CD8-positive, alpha-beta memory T cell (primary cell): ENCODE data around the gene TMEM231. TPM values are rescaled to one million over a fixed set of nuclear protein-coding genes. Genes with fewer than 3 reads are reported as not detected.
"Not testable (repeated sequence)": the region's sequence is repeated elsewhere in the genome, so short reads cannot be mapped to it uniquely, and the experiment has no call there.

Experiments used
- CTCF ChIA-PET: fragments of 350-600 bp; sonication (Branson Sonifier 250); formaldehyde crosslinking; loops from one replicate; lab custom pipeline; 2021; ENCODE audit warnings: antibody characterized with exemption; lab: Charles Lee
- POLR2A ChIA-PET: fragments of 350-600 bp; sonication (Branson Sonifier 250); formaldehyde crosslinking; loops from one replicate; lab custom pipeline; 2021; ENCODE audit warnings: antibody characterized with exemption; lab: Charles Lee
- DNase-seq, 5 donors: peaks; one replicate each; pipeline versions ENCODE4 v3.0.0 to v3.0.0-alpha.2; 2020 to 2022; ENCODE audit warnings: mixed read lengths in 1 of 5
- H3K27ac ChIP-seq: one replicate; pipeline ENCODE4 v1.7.0; 2013; ENCODE audit warnings: low read depth, mild to moderate bottlenecking, low read length, moderate library complexity
- H3K27me3 ChIP-seq: 2 replicates; pipeline ENCODE4 v1.7.0; 2013; ENCODE audit warnings: low read length, mild to moderate bottlenecking; ENCODE audit not compliant: insufficient read depth, poor library complexity, severe bottlenecking
- H3K36me3 ChIP-seq: 2 replicates; pipeline ENCODE4 v1.7.0; 2013; ENCODE audit warnings: mild to moderate bottlenecking, low read length, moderate library complexity; ENCODE audit not compliant: insufficient read depth
- H3K4me1 ChIP-seq: 2 replicates; pipeline ENCODE4 v1.7.0; 2013; ENCODE audit warnings: mild to moderate bottlenecking, low read length, moderate library complexity; ENCODE audit not compliant: insufficient read depth
- H3K4me3 ChIP-seq: 2 replicates; pipeline ENCODE4 v1.7.0; 2013; ENCODE audit warnings: mild to moderate bottlenecking, low read length
- H3K9me3 ChIP-seq: 2 replicates; pipeline ENCODE4 v1.7.0; 2013; ENCODE audit warnings: mild to moderate bottlenecking, low read length
- H3K27ac Mint-ChIP-seq, 8 donors: one replicate each; pipeline ENCODE4 v1.8.0; 2020 to 2021; ENCODE audit warnings: mixed read lengths in 8 of 8, mild to moderate bottlenecking in 6 of 8, inconsistent platforms in 3 of 8, moderate library complexity in 3 of 8
- H3K27me3 Mint-ChIP-seq, 2 donors: one replicate each; pipeline ENCODE4 v1.8.0; 2020 to 2021; ENCODE audit warnings: mixed read lengths in 2 of 2, mild to moderate bottlenecking in 1 of 2, moderate library complexity in 1 of 2
- H3K36me3 Mint-ChIP-seq, 3 donors: one replicate each; pipeline ENCODE4 v1.8.0; 2020 to 2021; ENCODE audit warnings: mixed read lengths in 3 of 3, inconsistent platforms in 1 of 3, mild to moderate bottlenecking in 1 of 3
- H3K4me1 Mint-ChIP-seq, 3 donors: one replicate each; pipeline ENCODE4 v1.8.0; 2020 to 2021; ENCODE audit warnings: mixed read lengths in 3 of 3, inconsistent platforms in 1 of 3, mild to moderate bottlenecking in 1 of 3
- H3K4me3 Mint-ChIP-seq, 7 donors: one replicate each; pipeline ENCODE4 v1.8.0; 2020 to 2021; ENCODE audit warnings: mixed read lengths in 7 of 7, mild to moderate bottlenecking in 6 of 7, moderate library complexity in 4 of 7, inconsistent platforms in 2 of 7
- H3K9me3 Mint-ChIP-seq, 5 donors: one replicate each; pipeline ENCODE4 v1.8.0; 2020 to 2022; ENCODE audit warnings: mixed read lengths in 5 of 5, mild to moderate bottlenecking in 3 of 5, moderate library complexity in 2 of 5, inconsistent platforms in 1 of 5
- polyA plus RNA-seq: library from polyadenylated mRNA; unstranded; fragments of 300-500 nt; fragmentation: Illumina TruSeq; gene quantifications from one replicate; pipeline ENCODE4 v1.2.3, GENCODE V29; 2021
- total RNA-seq, 2 experiments: library from RNA; stranded (reverse); gene quantifications; one replicate each; pipeline ENCODE4 v1.2.3, GENCODE V29; 2021

Gene TMEM231
- total and polyA plus RNA-seq, 3 experiments from 2014 or later = 3.4 to 5.4 (median 5.3) TPM

DNA sequence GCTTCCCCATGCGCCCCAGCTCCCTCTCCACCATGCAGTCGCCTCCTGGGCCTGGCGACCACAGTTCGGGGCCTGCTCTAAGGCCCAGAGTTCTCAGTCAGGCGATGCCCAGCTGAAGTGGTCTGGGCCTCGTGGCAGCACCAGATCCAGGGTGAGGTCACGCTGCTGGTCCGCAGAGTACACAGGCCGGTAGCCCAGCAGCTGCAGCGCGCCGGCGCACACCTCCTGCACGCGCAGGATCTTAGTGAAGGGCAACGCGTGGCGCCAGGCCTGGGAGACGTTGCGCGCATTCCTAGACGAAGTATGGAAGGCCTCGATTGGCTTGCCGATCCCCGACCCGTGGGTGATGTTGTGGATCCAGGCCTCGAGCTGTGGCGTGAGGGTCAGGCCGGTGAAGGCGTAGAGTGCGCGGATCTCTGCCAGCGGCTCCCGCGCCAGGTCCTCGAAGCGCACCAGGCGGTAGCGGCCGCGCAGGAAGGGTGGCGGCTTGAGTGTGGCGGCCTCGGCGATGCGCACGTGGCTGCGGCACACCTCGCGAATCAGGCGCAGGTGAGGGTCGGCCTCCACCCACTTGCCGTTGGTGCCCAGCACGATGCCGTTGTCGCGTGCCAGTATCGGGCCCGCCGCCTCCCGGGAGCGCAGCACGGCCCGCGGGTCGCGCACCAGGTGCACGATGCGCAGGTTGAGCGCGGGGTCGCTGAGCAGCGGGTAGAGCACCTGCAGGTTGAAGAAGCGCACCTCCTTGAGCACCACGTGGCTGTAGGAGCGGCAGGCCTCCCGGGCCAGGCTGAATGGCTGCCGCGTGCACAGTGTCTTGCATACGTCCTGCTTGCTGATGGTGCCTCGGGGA is 26.8 kb downstream of the TMEM231 start:
- ChIA-PET POLR2A (no interaction called here), CTCF (no interaction called here)
- Histone ChIP-seq H3K4me1 (no peaks in the 10 kb centered on the region), H3K9me3 (no peaks in the 10 kb centered on the region), H3K27me3 (no peaks in the 10 kb centered on the region), H3K4me3 (no peak overlapping the region), H3K36me3 (no peaks in the 10 kb centered on the region), H3K27ac (no peak overlapping the region)
- no peaks in the 10 kb centered on the region for H3K36me3 Mint-ChIP-seq
- H3K4me3 Mint-ChIP-seq = no peak overlapping the region
- H3K27me3 Mint-ChIP-seq = no peaks in the 10 kb centered on the region
- no peaks in the 10 kb centered on the region for H3K4me1 Mint-ChIP-seq
- no peak overlapping the region for H3K27ac Mint-ChIP-seq
- H3K9me3 Mint-ChIP-seq = no peaks in the 10 kb centered on the region
- DNase-seq = no peak

DNA sequence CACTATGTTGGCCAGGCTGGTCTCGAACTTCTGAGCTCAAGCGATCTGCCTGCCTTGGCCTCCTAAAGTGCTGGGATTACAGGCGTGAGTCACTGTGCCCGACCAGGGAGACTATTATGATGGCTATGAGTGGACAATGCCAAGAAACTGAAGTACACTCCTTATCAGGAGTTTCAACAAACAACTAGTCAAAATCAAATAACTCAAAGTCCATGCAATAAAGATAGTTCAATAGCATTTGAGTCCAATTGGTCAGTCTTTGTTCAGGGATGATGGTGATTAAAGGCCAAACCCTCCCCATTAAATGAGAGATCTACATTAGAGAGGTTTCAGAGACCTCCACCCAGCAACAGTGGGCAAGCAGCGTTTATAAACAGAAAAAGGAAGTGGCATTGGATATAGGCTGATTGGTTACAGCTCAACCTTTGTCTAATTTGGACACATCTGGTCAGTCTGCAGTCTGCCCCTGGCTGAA is 28.2 kb downstream of the TMEM231 start:
- H3K27ac Mint-ChIP-seq = no peak overlapping the region
- Histone ChIP-seq H3K9me3 (no peaks in the 10 kb centered on the region), H3K27me3 (no peaks in the 10 kb centered on the region), H3K4me3 (no peak overlapping the region), H3K4me1 (no peaks in the 10 kb centered on the region), H3K36me3 (no peaks in the 10 kb centered on the region), H3K27ac (no peak overlapping the region)
- no peaks in the 10 kb centered on the region for H3K9me3 Mint-ChIP-seq
- H3K4me3 Mint-ChIP-seq = no peak overlapping the region
- no peaks in the 10 kb centered on the region for H3K27me3 Mint-ChIP-seq
- no peaks in the 10 kb centered on the region for H3K4me1 Mint-ChIP-seq
- POLR2A ChIA-PET = interaction anchor here (0.7 kb wide), 1 partner anchor 117 kb away, joined by 3 read pairs; no protein-coding TSS in a partner anchor
- DNase-seq = no peak
- H3K36me3 Mint-ChIP-seq = no peaks in the 10 kb centered on the region
- CTCF ChIA-PET = interaction anchor here (0.6 kb wide), 1 partner anchor 10 kb away, joined by 3 read pairs; no protein-coding TSS in a partner anchor

DNA sequence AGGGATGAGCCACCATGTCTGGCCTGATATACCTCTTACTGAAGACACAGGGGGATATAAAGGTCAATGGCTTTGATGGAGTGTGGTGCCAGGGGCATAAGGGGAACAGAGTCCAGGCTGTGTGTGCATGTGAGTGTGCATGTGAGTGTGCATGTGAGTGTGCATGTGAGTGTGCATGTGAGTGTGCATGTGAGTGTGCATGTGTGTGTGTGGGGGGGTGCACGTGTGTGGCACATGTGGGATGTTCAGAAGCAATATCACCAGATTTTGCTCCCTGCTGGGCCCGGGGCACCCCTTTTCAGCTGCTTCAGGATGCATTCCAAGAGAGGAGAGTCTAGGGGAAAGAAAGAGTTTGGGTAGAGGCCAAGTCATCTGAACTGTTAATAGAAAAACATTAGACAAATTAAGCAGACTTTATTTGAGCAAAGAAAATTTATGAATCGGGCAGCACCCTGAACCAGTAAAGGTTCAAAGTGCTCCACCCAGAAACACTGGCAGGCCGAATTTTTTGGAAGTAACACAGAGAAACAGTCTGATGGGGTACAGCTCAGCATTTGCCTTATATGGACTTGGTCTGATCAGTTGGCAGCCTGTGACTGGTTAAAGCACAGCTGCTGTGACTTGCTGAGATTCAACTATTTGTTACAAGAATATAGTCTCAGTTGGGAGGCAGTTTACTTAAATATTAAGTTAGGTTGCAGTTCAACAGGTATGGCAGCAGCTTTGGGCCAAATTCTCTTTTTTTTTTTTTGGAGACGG is 29.8 kb downstream of the TMEM231 start:
- POLR2A ChIA-PET = no interaction called here
- Histone ChIP-seq H3K27ac (no peak overlapping the region), H3K4me1 (no peaks in the 10 kb centered on the region), H3K9me3 (no peaks in the 10 kb centered on the region), H3K36me3 (no peaks in the 10 kb centered on the region), H3K4me3 (no peak overlapping the region), H3K27me3 (no peaks in the 10 kb centered on the region)
- no peaks in the 10 kb centered on the region for H3K27me3 Mint-ChIP-seq
- H3K4me1 Mint-ChIP-seq = peaks cover 0 to 3% (median 3%) of the 10 kb centered on the region in 3 donors
- H3K9me3 Mint-ChIP-seq = no peaks in the 10 kb centered on the region
- CTCF ChIA-PET = interaction anchor here (0.8 kb wide), 1 partner anchor 123 kb away, joined by 3 read pairs; no protein-coding TSS in a partner anchor
- H3K36me3 Mint-ChIP-seq = no peaks in the 10 kb centered on the region
- no peak overlapping the region for H3K27ac Mint-ChIP-seq
- no peak for DNase-seq
- H3K4me3 Mint-ChIP-seq = no peak overlapping the region

DNA sequence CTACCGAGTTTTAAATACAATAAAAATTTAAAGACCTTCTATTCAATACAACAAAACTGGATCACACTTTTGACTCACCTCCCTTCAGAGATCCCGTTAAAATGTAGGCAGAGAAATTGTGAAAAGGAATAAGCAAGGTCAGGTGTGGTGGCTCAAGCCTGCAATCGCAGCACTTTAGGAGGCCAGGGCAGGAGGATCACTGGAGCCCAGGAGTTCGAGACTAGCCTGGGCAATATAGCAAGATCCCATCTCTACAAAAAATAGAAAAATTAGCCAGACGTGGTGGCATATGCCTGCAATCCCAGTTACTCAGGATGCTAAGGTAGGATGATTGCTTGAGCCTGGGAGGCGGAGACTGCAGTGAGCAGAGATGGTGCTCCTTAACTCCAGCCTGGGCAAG is 36.9 kb downstream of the TMEM231 start:
- Histone ChIP-seq H3K9me3 (no peaks in the 10 kb centered on the region), H3K36me3 (no peaks in the 10 kb centered on the region), H3K27me3 (no peaks in the 10 kb centered on the region), H3K4me1 (peaks cover 12% of the 10 kb centered on the region), H3K4me3 (no peak overlapping the region), H3K27ac (no peak overlapping the region)
- POLR2A ChIA-PET = interaction anchor here (0.6 kb wide), 1 partner anchor 130 kb away, joined by 3 read pairs; no protein-coding TSS in a partner anchor
- DNase-seq = no peak
- peak overlapping the region in 1 of 8 donors; percentile 51 for H3K27ac Mint-ChIP-seq
- no peak overlapping the region for H3K4me3 Mint-ChIP-seq
- no peaks in the 10 kb centered on the region for H3K9me3 Mint-ChIP-seq
- no peaks in the 10 kb centered on the region for H3K27me3 Mint-ChIP-seq
- CTCF ChIA-PET = interaction anchor here (1.7 to 5.3 kb wide), 4 partner anchors 31 to 131 kb away, joined by 4 to 42 read pairs (median 27); partner anchors contain the start of genes ADAT1, KARS1 and TERF2IP
- peaks cover 0 to 3% (median 1%) of the 10 kb centered on the region in 3 donors for H3K36me3 Mint-ChIP-seq
- H3K4me1 Mint-ChIP-seq = peaks cover 8 to 24% (median 22%) of the 10 kb centered on the region in 3 donors

DNA sequence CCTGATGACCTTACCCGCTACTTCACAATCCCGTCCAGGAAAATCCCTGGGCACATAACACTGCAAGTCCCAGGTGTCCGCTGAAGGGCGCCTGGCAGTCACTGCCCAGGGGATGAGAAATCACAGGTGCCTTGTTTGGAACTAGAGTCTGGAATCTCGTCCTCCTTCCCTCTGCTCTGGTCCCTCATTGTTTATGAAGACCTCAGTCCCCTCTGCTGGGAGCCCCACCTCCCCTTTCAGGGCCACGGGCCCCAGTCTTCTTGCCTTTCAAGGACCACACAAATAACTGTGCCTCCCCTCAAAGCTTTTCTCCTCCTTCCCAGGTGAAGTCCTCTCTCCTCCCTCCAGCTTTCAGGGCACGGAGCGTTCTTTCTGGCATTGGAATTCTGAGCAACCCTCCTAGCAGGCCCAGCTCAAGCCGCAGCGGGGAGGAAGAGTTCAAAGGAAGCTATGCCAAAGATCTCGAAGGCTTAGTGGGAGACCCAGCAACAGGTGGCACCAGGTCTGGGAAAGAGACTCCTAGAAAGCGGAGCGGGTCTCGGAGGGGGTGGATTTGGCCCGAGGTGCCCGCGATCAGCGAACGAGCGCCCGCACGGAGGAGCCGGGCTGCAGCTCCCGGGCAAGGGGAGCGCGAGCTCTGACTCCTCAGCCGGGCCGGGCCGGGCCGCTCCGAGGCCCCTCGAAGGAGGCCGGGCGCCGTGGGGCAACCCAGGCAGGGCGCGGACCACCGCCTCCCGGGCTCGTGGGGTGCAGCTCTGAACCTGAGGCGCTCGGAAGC is 39.7 kb downstream of the TMEM231 start:
- H3K4me3 ChIP-seq = peak overlapping the region; percentile 72
- not testable (repeated sequence) for H3K9me3 Mint-ChIP-seq, H3K36me3 ChIP-seq, H3K27me3 Mint-ChIP-seq, H3K27me3 ChIP-seq, H3K36me3 Mint-ChIP-seq, H3K9me3 ChIP-seq
- Mint-ChIP-seq H3K4me3 (peak overlapping the region; percentile 75 to 87 (median 81)), H3K27ac (peak overlapping the region in 7 of 8 donors; percentile 64 to 93 (median 79)), H3K4me1 (peaks cover 8 to 23% (median 21%) of the 10 kb centered on the region in 3 donors)
- DNase-seq = peak in 4 of 5 donors; percentile 2 to 48 (median 6)
- H3K27ac ChIP-seq = peak overlapping the region; percentile 83
- peaks cover 12% of the 10 kb centered on the region for H3K4me1 ChIP-seq
- ChIA-PET POLR2A (interaction anchor here (0.7 to 2.0 kb wide), 7 partner anchors 40 to 132 kb away, joined by 3 to 22 read pairs (median 7); partner anchors contain the start of genes ADAT1, GABARAPL2, KARS1 and TERF2IP), CTCF (interaction anchor here (0.7 to 5.3 kb wide), 32 partner anchors 8 to 254 kb away, joined by 3 to 42 read pairs (median 6); partner anchors contain the start of genes ADAT1, CFDP1, GABARAPL2 and KARS1)

DNA sequence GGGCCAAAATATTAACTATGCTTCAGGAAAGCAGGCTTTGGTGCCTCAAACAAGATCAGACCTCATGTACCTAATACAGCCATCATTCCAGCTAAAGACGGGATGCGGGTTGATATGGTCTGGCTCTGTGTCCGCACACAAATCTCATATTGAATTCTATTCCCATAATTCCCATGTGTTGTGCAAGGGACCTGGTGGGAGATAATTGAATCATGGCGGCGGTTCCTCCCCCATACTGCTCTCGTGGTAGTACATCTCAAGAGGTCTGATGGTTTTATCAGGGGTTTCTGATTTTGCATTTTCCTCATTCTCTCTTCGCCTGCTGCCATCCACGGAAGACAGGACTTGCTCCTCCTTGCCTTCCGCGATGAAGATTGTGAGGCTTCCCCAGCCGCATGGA is 41.8 kb downstream of the TMEM231 start:
- H3K36me3 Mint-ChIP-seq = peaks cover 0 to 3% (median 0%) of the 10 kb centered on the region in 3 donors
- no peaks in the 10 kb centered on the region for H3K9me3 Mint-ChIP-seq
- H3K27me3 Mint-ChIP-seq = no peaks in the 10 kb centered on the region
- Histone ChIP-seq H3K36me3 (no peaks in the 10 kb centered on the region), H3K27me3 (no peaks in the 10 kb centered on the region), H3K9me3 (no peaks in the 10 kb centered on the region), H3K27ac (no peak overlapping the region), H3K4me1 (peaks cover 12% of the 10 kb centered on the region), H3K4me3 (no peak overlapping the region)
- H3K4me1 Mint-ChIP-seq = peaks cover 8 to 22% (median 20%) of the 10 kb centered on the region in 3 donors
- H3K4me3 Mint-ChIP-seq = peak overlapping the region in 1 of 7 donors; percentile 56
- POLR2A ChIA-PET = no interaction called here
- DNase-seq = no peak
- CTCF ChIA-PET = no interaction called here
- peak overlapping the region in 1 of 8 donors; percentile 34 for H3K27ac Mint-ChIP-seq

DNA sequence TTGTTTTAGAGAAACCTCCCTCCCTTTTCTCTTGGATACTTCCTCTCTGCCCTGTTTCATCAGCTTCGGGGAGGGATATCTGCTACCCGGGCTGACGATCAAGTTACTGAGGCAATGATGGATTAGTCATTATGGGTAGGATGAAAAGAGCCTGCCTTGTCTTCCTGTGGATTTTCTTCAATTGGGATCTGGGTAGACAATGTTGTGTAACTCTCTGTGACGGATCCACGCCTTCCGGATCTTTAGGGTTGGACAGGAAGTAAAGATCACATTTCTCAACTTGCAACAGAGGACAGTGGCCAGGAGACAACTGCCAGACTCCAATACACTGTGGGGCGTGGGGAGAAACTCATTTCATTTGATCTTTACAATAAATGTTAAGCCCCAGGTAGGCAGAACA is 49.5 kb downstream of the TMEM231 start:
- CTCF ChIA-PET = interaction anchor here (0.7 kb wide), 1 partner anchor 10 kb away, joined by 3 read pairs; no protein-coding TSS in a partner anchor

More for the DNA sequence above, 49.5 kb downstream of the TMEM231 start:
- POLR2A ChIA-PET = no interaction called here
- DNase-seq = no peak
- no peaks in the 10 kb centered on the region for H3K9me3 Mint-ChIP-seq
- peaks cover 7 to 18% of the 10 kb centered on the region in 2 donors for H3K27me3 Mint-ChIP-seq
- Histone ChIP-seq H3K9me3 (no peaks in the 10 kb centered on the region), H3K4me3 (no peak overlapping the region), H3K27me3 (no peaks in the 10 kb centered on the region), H3K36me3 (no peaks in the 10 kb centered on the region), H3K4me1 (no peaks in the 10 kb centered on the region), H3K27ac (no peak overlapping the region)
- H3K4me1 Mint-ChIP-seq = peaks cover 0 to 3% (median 0%) of the 10 kb centered on the region in 3 donors
- peak overlapping the region in 1 of 8 donors; percentile 9 for H3K27ac Mint-ChIP-seq
- H3K4me3 Mint-ChIP-seq = no peak overlapping the region
- H3K36me3 Mint-ChIP-seq = no peaks in the 10 kb centered on the region
